GM18520 (cell line): ENCODE data around the gene SMIM35.
"Not testable (repeated sequence)": the region's sequence is repeated elsewhere in the genome, so short reads cannot be mapped to it uniquely, and the experiment has no call there.

Source experiments
- ATAC-seq: cut with Tn5 transposase; IDR thresholded peaks from one replicate; pipeline ENCODE4 v1.9.1; 2021; ENCODE audit not compliant: unreplicated experiment

The SMIM35 gene

GRCh38 chr11:118082880-118083552, 3.7 kb downstream of the SMIM35 start:
- no peak for ATAC-seq

GRCh38 chr11:118081241-118081958, 5.4 kb downstream of the SMIM35 start:
- no peak for ATAC-seq

GRCh38 chr11:118080296-118080695, 6.5 kb downstream of the SMIM35 start:
- ATAC-seq, result no peak

- no peak for ATAC-seq
These were observed 7.3 kb downstream of the SMIM35 start for GRCh38 chr11:118079491-118079890.

- ATAC-seq, result no peak
These were observed 7.8 kb downstream of the SMIM35 start for GRCh38 chr11:118078911-118079411.

- no peak for ATAC-seq
These were observed 9.9 kb downstream of the SMIM35 start, which contains the start of gene TMPRSS4 for GRCh38 chr11:118076754-118077281. TSS of gene TMPRSS4 (plus strand) at chr11:118077078. CDS start at chr11:118077303, 225 bp downstream.

GRCh38 chr11:118074785-118075184, 12.0 kb downstream of the SMIM35 start:
- no peak for ATAC-seq

GRCh38 chr11:118074091-118074685, 12.6 kb downstream of the SMIM35 start:
- no peak for ATAC-seq

- ATAC-seq, result no peak
These were observed 13.2 kb downstream of the SMIM35 start for GRCh38 chr11:118073554-118073953.

- no peak for ATAC-seq
These were observed 15.2 kb downstream of the SMIM35 start for GRCh38 chr11:118071416-118072030.

GRCh38 chr11:118068945-118069612, 17.7 kb downstream of the SMIM35 start:
- no peak for ATAC-seq

GRCh38 chr11:118068206-118068944, 18.4 kb downstream of the SMIM35 start:
- no peak for ATAC-seq

- ATAC-seq, result no peak
These were observed 19.8 kb downstream of the SMIM35 start for GRCh38 chr11:118067006-118067405.

GRCh38 chr11:118065384-118065783, 21.4 kb downstream of the SMIM35 start:
- ATAC-seq, result no peak

- ATAC-seq, result no peak
These were observed 21.8 kb downstream of the SMIM35 start for GRCh38 chr11:118064956-118065355.

GRCh38 chr11:118062631-118063030, 24.1 kb downstream of the SMIM35 start:
- ATAC-seq, result not testable (repeated sequence)

- not testable (repeated sequence) for ATAC-seq
These were observed 24.6 kb downstream of the SMIM35 start for GRCh38 chr11:118062181-118062580.

GRCh38 chr11:118061586-118062125, 25.1 kb downstream of the SMIM35 start:
- no peak for ATAC-seq

- no peak for ATAC-seq
These were observed 25.9 kb downstream of the SMIM35 start for GRCh38 chr11:118060869-118061268.
